Measurements from ENCODE around the gene CREB3L2.

CREB3L2 gene

GRCh38 chr7:137967143-137968018 is 34.5 kb downstream of the CREB3L2 start:
- no peak overlapping the region for H3K9ac ChIP-seq (ENCODE audit: low read length)
- H4K8ac ChIP-seq (ENCODE audit: low read depth, low read length), result peak overlapping the region; percentile 36
- peak overlapping the region; percentile 81 for H3K27ac ChIP-seq (ENCODE audit: low read depth, low read length)
- H3K23ac ChIP-seq (ENCODE audit: low read length), result no peak overlapping the region
- peak overlapping the region; percentile 4 for H2BK5ac ChIP-seq (ENCODE audit: low read depth, low read length, poor library complexity)
- peaks cover 7% of the 10 kb centered on the region for H3K79me2 ChIP-seq (ENCODE audit: control insufficient read depth, insufficient read depth, low read length, poor library complexity)
- H3K79me1 ChIP-seq (ENCODE audit: low read length), result peaks cover 14% of the 10 kb centered on the region
- H3K4me2 ChIP-seq (ENCODE audit: low read length), result peak overlapping the region; percentile 3
- no peaks in the 10 kb centered on the region for H3K9me3 ChIP-seq (ENCODE audit: insufficient read depth, low read depth, low read length)
- DNase-seq, result peak; percentile 69 to 75
- no peak overlapping the region for H4K12ac ChIP-seq (ENCODE audit: low read depth, low read length)
- no peaks in the 10 kb centered on the region for H3K27me3 ChIP-seq (ENCODE audit: insufficient read depth, low read length)
- peak overlapping the region; percentile 71 for H3K18ac ChIP-seq (ENCODE audit: low read length)
- H3K36me3 ChIP-seq (ENCODE audit: control insufficient read depth in 1 of 2, insufficient read depth in 2 of 2, low read length in 2 of 2), result peaks cover 2% of the 10 kb centered on the region in 2 experiments
- peak overlapping the region; percentile 65 for H2BK120ac ChIP-seq (ENCODE audit: insufficient read depth, low read length, poor library complexity)
- peak overlapping the region; percentile 76 for H3K4ac ChIP-seq (ENCODE audit: low read depth, low read length)
- WGBS (ENCODE audit: extremely low coverage, insufficient coverage, insufficient read length), result no CpG with 5 or more reads among the region's 12 CpGs
- no peak overlapping the region for H3K4me3 ChIP-seq (ENCODE audit: low read depth, low read length)
- H2AK5ac ChIP-seq (ENCODE audit: low read length), result no peak overlapping the region
- peak overlapping the region; percentile 50 for H4K91ac ChIP-seq (ENCODE audit: low read depth, low read length)
- H3K4me1 ChIP-seq (ENCODE audit: control insufficient read depth in 1 of 2, insufficient read depth in 2 of 2, low read length in 2 of 2), result peaks cover 22 to 27% of the 10 kb centered on the region in 2 experiments
- H2BK12ac ChIP-seq (ENCODE audit: low read length), result peak overlapping the region; percentile 63
- H3K14ac ChIP-seq (ENCODE audit: low read length), result peak overlapping the region; percentile 63
- no peak overlapping the region for H2AFZ ChIP-seq (ENCODE audit: insufficient read depth, low read length, poor library complexity)

GRCh38 chr7:137966641-137967142 is 35.2 kb downstream of the CREB3L2 start:
- Histone ChIP-seq H3K9me3 (ENCODE audit: insufficient read depth, low read depth, low read length) (peaks cover 1% of the 10 kb centered on the region), H2BK12ac (ENCODE audit: low read length) (peak overlapping the region; percentile 63), H3K36me3 (ENCODE audit: control insufficient read depth in 1 of 2, insufficient read depth in 2 of 2, low read length in 2 of 2) (peaks cover 2 to 4% of the 10 kb centered on the region in 2 experiments), H4K8ac (ENCODE audit: low read depth, low read length) (peak overlapping the region; percentile 36), H3K79me1 (ENCODE audit: low read length) (peaks cover 19% of the 10 kb centered on the region), H3K4me1 (ENCODE audit: control insufficient read depth in 1 of 2, insufficient read depth in 2 of 2, low read length in 2 of 2) (peaks cover 24 to 34% of the 10 kb centered on the region in 2 experiments), H3K4me2 (ENCODE audit: low read length) (peak overlapping the region; percentile 3), H2BK5ac (ENCODE audit: low read depth, low read length, poor library complexity) (peak overlapping the region; percentile 4), H3K79me2 (ENCODE audit: control insufficient read depth, insufficient read depth, low read length, poor library complexity) (peaks cover 12% of the 10 kb centered on the region), H3K23ac (ENCODE audit: low read length) (no peak overlapping the region), H4K12ac (ENCODE audit: low read depth, low read length) (no peak overlapping the region), H4K91ac (ENCODE audit: low read depth, low read length) (peak overlapping the region; percentile 50), H2AK5ac (ENCODE audit: low read length) (peak overlapping the region; percentile 60), H2BK120ac (ENCODE audit: insufficient read depth, low read length, poor library complexity) (peak overlapping the region; percentile 65), H3K14ac (ENCODE audit: low read length) (peak overlapping the region; percentile 63), H3K27ac (ENCODE audit: low read depth, low read length) (peak overlapping the region; percentile 81), H2AFZ (ENCODE audit: insufficient read depth, low read length, poor library complexity) (no peak overlapping the region), H3K4me3 (ENCODE audit: low read depth, low read length) (no peak overlapping the region), H3K18ac (ENCODE audit: low read length) (peak overlapping the region; percentile 71), H3K27me3 (ENCODE audit: insufficient read depth, low read length) (no peaks in the 10 kb centered on the region), H3K4ac (ENCODE audit: low read depth, low read length) (peak overlapping the region; percentile 76), H3K9ac (ENCODE audit: low read length) (no peak overlapping the region)
- no peak for DNase-seq
- WGBS (ENCODE audit: extremely low coverage, insufficient coverage, insufficient read length), result no CpG with 5 or more reads among the region's 4 CpGs

- WGBS (ENCODE audit: extremely low coverage, insufficient coverage, insufficient read length), result no CpG with 5 or more reads among the region's 2 CpGs
- no peak overlapping the region for H2AFZ ChIP-seq (ENCODE audit: insufficient read depth, low read length, poor library complexity)
- H2BK5ac ChIP-seq (ENCODE audit: low read depth, low read length, poor library complexity), result peak overlapping the region; percentile 23
- H3K14ac ChIP-seq (ENCODE audit: low read length), result no peak overlapping the region
- H3K79me2 ChIP-seq (ENCODE audit: control insufficient read depth, insufficient read depth, low read length, poor library complexity), result peaks cover 17% of the 10 kb centered on the region
- H3K9ac ChIP-seq (ENCODE audit: low read length), result no peak overlapping the region
- no peak overlapping the region for H2AK5ac ChIP-seq (ENCODE audit: low read length)
- H3K4me1 ChIP-seq (ENCODE audit: control insufficient read depth in 1 of 2, insufficient read depth in 2 of 2, low read length in 2 of 2), result peaks cover 29 to 40% of the 10 kb centered on the region in 2 experiments
- H3K36me3 ChIP-seq (ENCODE audit: control insufficient read depth in 1 of 2, insufficient read depth in 2 of 2, low read length in 2 of 2), result peaks cover 2 to 4% of the 10 kb centered on the region in 2 experiments
- H3K4me3 ChIP-seq (ENCODE audit: low read depth, low read length), result no peak overlapping the region
- H3K9me3 ChIP-seq (ENCODE audit: insufficient read depth, low read depth, low read length), result peaks cover 1% of the 10 kb centered on the region
- DNase-seq, result peak in 1 of 2 donors; percentile 47
- H3K79me1 ChIP-seq (ENCODE audit: low read length), result peaks cover 23% of the 10 kb centered on the region
- H3K27ac ChIP-seq (ENCODE audit: low read depth, low read length), result peak overlapping the region; percentile 68
- no peak overlapping the region for H3K23ac ChIP-seq (ENCODE audit: low read length)
- peak overlapping the region; percentile 24 for H3K4me2 ChIP-seq (ENCODE audit: low read length)
- H3K4ac ChIP-seq (ENCODE audit: low read depth, low read length), result peak overlapping the region; percentile 89
- H3K18ac ChIP-seq (ENCODE audit: low read length), result peak overlapping the region; percentile 36
- no peak overlapping the region for H4K91ac ChIP-seq (ENCODE audit: low read depth, low read length)
- H4K8ac ChIP-seq (ENCODE audit: low read depth, low read length), result no peak overlapping the region
- no peaks in the 10 kb centered on the region for H3K27me3 ChIP-seq (ENCODE audit: insufficient read depth, low read length)
- H2BK120ac ChIP-seq (ENCODE audit: insufficient read depth, low read length, poor library complexity), result no peak overlapping the region
- peak overlapping the region; percentile 68 for H2BK12ac ChIP-seq (ENCODE audit: low read length)
- H4K12ac ChIP-seq (ENCODE audit: low read depth, low read length), result no peak overlapping the region
Observed at GRCh38 chr7:137965942-137966640, 35.8 kb downstream of the CREB3L2 start.

- Histone ChIP-seq H4K91ac (ENCODE audit: low read depth, low read length) (peak overlapping the region; percentile 17), H4K8ac (ENCODE audit: low read depth, low read length) (no peak overlapping the region), H3K4me1 (ENCODE audit: control insufficient read depth in 1 of 2, insufficient read depth in 2 of 2, low read length in 2 of 2) (peaks cover 29 to 40% of the 10 kb centered on the region in 2 experiments), H3K9me3 (ENCODE audit: insufficient read depth, low read depth, low read length) (peaks cover 1% of the 10 kb centered on the region), H3K4me2 (ENCODE audit: low read length) (no peak overlapping the region), H3K4ac (ENCODE audit: low read depth, low read length) (no peak overlapping the region), H3K79me1 (ENCODE audit: low read length) (peaks cover 23% of the 10 kb centered on the region), H2BK12ac (ENCODE audit: low read length) (peak overlapping the region; percentile 38), H3K14ac (ENCODE audit: low read length) (no peak overlapping the region), H3K9ac (ENCODE audit: low read length) (no peak overlapping the region), H2BK5ac (ENCODE audit: low read depth, low read length, poor library complexity) (no peak overlapping the region), H2AFZ (ENCODE audit: insufficient read depth, low read length, poor library complexity) (no peak overlapping the region), H2AK5ac (ENCODE audit: low read length) (no peak overlapping the region), H3K23ac (ENCODE audit: low read length) (no peak overlapping the region), H4K12ac (ENCODE audit: low read depth, low read length) (no peak overlapping the region), H2BK120ac (ENCODE audit: insufficient read depth, low read length, poor library complexity) (no peak overlapping the region), H3K18ac (ENCODE audit: low read length) (no peak overlapping the region), H3K4me3 (ENCODE audit: low read depth, low read length) (no peak overlapping the region), H3K27me3 (ENCODE audit: insufficient read depth, low read length) (no peaks in the 10 kb centered on the region), H3K27ac (ENCODE audit: low read depth, low read length) (peak overlapping the region; percentile 70), H3K36me3 (ENCODE audit: control insufficient read depth in 1 of 2, insufficient read depth in 2 of 2, low read length in 2 of 2) (peaks cover 2 to 4% of the 10 kb centered on the region in 2 experiments), H3K79me2 (ENCODE audit: control insufficient read depth, insufficient read depth, low read length, poor library complexity) (peaks cover 17% of the 10 kb centered on the region)
- WGBS (ENCODE audit: extremely low coverage, insufficient coverage, insufficient read length), result no CpG with 5 or more reads among the region's 14 CpGs
- DNase-seq, result no peak
Observed at GRCh38 chr7:137964824-137965545, 36.9 kb downstream of the CREB3L2 start.
